GM23338 (cell line): ENCODE data around the gene ZNF638. TPM values are rescaled to one million over a fixed set of nuclear protein-coding genes. Genes with fewer than 3 reads are reported as not detected.
"Not testable (repeated sequence)": the region's sequence is repeated elsewhere in the genome, so short reads cannot be mapped to it uniquely, and the experiment has no call there.

Source experiments
- ATAC-seq: fragments of 200-7000 bp; cut with Tn5 transposase; 3 replicates; pipeline ENCODE4 v1.9.1; 2020
- DNase-seq: peaks from one replicate; pipeline ENCODE4 v3.0.0-alpha.2; 2015; ENCODE audit warnings: low spot score
- H2AFZ ChIP-seq: fragments of 200-600 bp; sonication (generic); 2 replicates; pipeline ENCODE4 v1.8.0; 2016; ENCODE audit warnings: antibody characterized with exemption, mild to moderate bottlenecking, moderate library complexity
- H3F3A ChIP-seq: fragments of 200-600 bp; sonication (generic); replicated peaks from 2 replicates; pipeline ENCODE4 v1.8.0; 2017; ENCODE audit warnings: antibody characterized with exemption, mixed run types, low read depth
- H3K27ac ChIP-seq: fragments of 200-600 bp; sonication (generic); 2 replicates; pipeline ENCODE4 v1.6.1; 2016; ENCODE audit warnings: low read depth
- H3K27me3 ChIP-seq: fragments of 200-600 bp; sonication (generic); 2 replicates; pipeline ENCODE4 v1.8.0; 2016; ENCODE audit warnings: mild to moderate bottlenecking, mixed run types, moderate library complexity; ENCODE audit not compliant: insufficient read depth
- H3K36me3 ChIP-seq: fragments of 200-600 bp; sonication (generic); 2 replicates; pipeline ENCODE4 v1.8.0; 2016; ENCODE audit warnings: mild to moderate bottlenecking; ENCODE audit not compliant: insufficient read depth
- H3K4me1 ChIP-seq: fragments of 200-600 bp; sonication (generic); 2 replicates; pipeline ENCODE4 v1.8.0; 2016; ENCODE audit warnings: mild to moderate bottlenecking, moderate library complexity; ENCODE audit not compliant: insufficient read depth
- H3K4me2 ChIP-seq: fragments of 200-600 bp; sonication (generic); 2 replicates; pipeline ENCODE4 v1.7.1; 2017; ENCODE audit warnings: mixed run types
- H3K4me3 ChIP-seq: fragments of 200-600 bp; sonication (generic); 2 replicates; pipeline ENCODE4 v1.6.1; 2016; ENCODE audit warnings: mixed run types
- H3K79me2 ChIP-seq: fragments of 200-600 bp; sonication (generic); replicated peaks from 2 replicates; pipeline ENCODE4 v1.8.0; 2017; ENCODE audit warnings: mild to moderate bottlenecking; ENCODE audit not compliant: insufficient read depth
- H3K9me2 ChIP-seq: fragments of 200-600 bp; sonication (generic); 2 replicates; pipeline ENCODE4 v1.8.0; 2017; ENCODE audit not compliant: insufficient read depth
- H4K20me1 ChIP-seq: fragments of 200-600 bp; sonication (generic); replicated peaks from 2 replicates; pipeline ENCODE4 v1.8.0; 2017; ENCODE audit warnings: mild to moderate bottlenecking; ENCODE audit not compliant: insufficient read depth
- H3K27ac Mint-ChIP-seq: 2 replicates; pipeline ENCODE4 v1.8.0; 2020; ENCODE audit warnings: inconsistent platforms, mild to moderate bottlenecking, moderate library complexity, mixed read lengths
- H3K27me3 Mint-ChIP-seq: 3 replicates; pipeline ENCODE4 v1.8.0; 2022; ENCODE audit warnings: low read depth, mild to moderate bottlenecking, moderate library complexity, mixed read lengths, inconsistent platforms; ENCODE audit not compliant: insufficient read depth, poor library complexity
- H3K36me3 Mint-ChIP-seq: 3 replicates; pipeline ENCODE4 v1.8.0; 2021; ENCODE audit warnings: low read depth, mild to moderate bottlenecking, inconsistent platforms, moderate library complexity, mixed read lengths
- H3K4me1 Mint-ChIP-seq: 3 replicates; pipeline ENCODE4 v1.8.0; 2020; ENCODE audit warnings: mild to moderate bottlenecking, inconsistent platforms, mixed read lengths
- H3K4me3 Mint-ChIP-seq: 3 replicates; pipeline ENCODE4 v1.8.0; 2021; ENCODE audit warnings: moderate library complexity, mild to moderate bottlenecking, inconsistent platforms, mixed read lengths
- H3K9me3 Mint-ChIP-seq: 3 replicates; pipeline ENCODE4 v1.8.0; 2020; ENCODE audit warnings: moderate library complexity, mild to moderate bottlenecking, inconsistent platforms, mixed read lengths
- CREB1 ChIP-seq: fragments of 250-450 bp; sonication (Bioruptor Pico); IDR thresholded peaks from 2 replicates; pipeline ENCODE4 v1.5.0; 2020; ENCODE audit warnings: low read depth, mild to moderate bottlenecking, moderate library complexity
- ETS1 ChIP-seq: IDR thresholded peaks from 2 replicates; pipeline ENCODE4 v1.6.1; 2016; ENCODE audit warnings: antibody characterized with exemption
- EZH2 ChIP-seq: fragments of 200-600 bp; sonication (generic); IDR thresholded peaks from one replicate; pipeline ENCODE4 v1.8.0; 2017; ENCODE audit warnings: antibody characterized with exemption, mild to moderate bottlenecking, low read depth; ENCODE audit not compliant: unreplicated experiment
- EZH2phosphoT487 ChIP-seq: fragments of 200-600 bp; sonication (generic); IDR thresholded peaks from one replicate; pipeline ENCODE4 v1.8.1; 2018; ENCODE audit warnings: antibody characterized with exemption; ENCODE audit not compliant: unreplicated experiment
- POLR2AphosphoS5 ChIP-seq: IDR thresholded peaks from 2 replicates; pipeline ENCODE4 v1.6.1; 2016; ENCODE audit warnings: antibody characterized with exemption, low read depth
- STAT1 ChIP-seq: IDR thresholded peaks from one replicate; pipeline ENCODE4 v1.6.1; 2016; ENCODE audit warnings: antibody characterized with exemption; ENCODE audit not compliant: unreplicated experiment
- ZNF114 ChIP-seq: fragments of 250-450 bp; sonication (Bioruptor Pico); IDR thresholded peaks from 2 replicates; pipeline ENCODE4 v1.5.0; 2020; ENCODE audit warnings: mild to moderate bottlenecking, moderate library complexity
- ZNF331 ChIP-seq: fragments of 250-450 bp; sonication (Bioruptor Pico); IDR thresholded peaks from 2 replicates; pipeline ENCODE4 v1.5.0; 2020; ENCODE audit warnings: low read depth, mild to moderate bottlenecking, moderate library complexity
- ZNF462 ChIP-seq: fragments of 250-450 bp; sonication (Bioruptor Pico); IDR thresholded peaks from 2 replicates; pipeline ENCODE4 v1.5.0; 2020; ENCODE audit warnings: mild to moderate bottlenecking, moderate library complexity
- polyA plus RNA-seq: library from polyadenylated mRNA; unstranded; fragments of >200 nt; fragmentation: Nextera tagmentation; extraction: Ambion mirVana; gene quantifications from 2 replicates; pipeline ENCODE4 v1.2.1, GENCODE V29; 2016
- total RNA-seq: library from RNA; depleted of rRNA; stranded (reverse); fragments of >200 nt; shearing (Covaris generic); gene quantifications from 2 replicates; pipeline ENCODE4 v1.2.3, GENCODE V29; 2014
- TF ChIP-seq, protein P1 (sequence below): IDR thresholded peaks from one replicate; pipeline ENCODE4 v1.6.1; 2018; ENCODE audit warnings: antibody characterized with exemption; ENCODE audit not compliant: unreplicated experiment

The ZNF638 gene
- total and polyA plus RNA-seq, 2 experiments from 2014 or later: 185 to 190 TPM

- not testable (repeated sequence) for H3K9me3 Mint-ChIP-seq, DNase-seq
- peaks cover 11% of the 10 kb centered on the region; the same call in 2 of the 3 replicates for H3K36me3 Mint-ChIP-seq
Observed at GRCh38 chr2:71331331-71331580, 326 bp upstream of the ZNF638 start.

DNA sequence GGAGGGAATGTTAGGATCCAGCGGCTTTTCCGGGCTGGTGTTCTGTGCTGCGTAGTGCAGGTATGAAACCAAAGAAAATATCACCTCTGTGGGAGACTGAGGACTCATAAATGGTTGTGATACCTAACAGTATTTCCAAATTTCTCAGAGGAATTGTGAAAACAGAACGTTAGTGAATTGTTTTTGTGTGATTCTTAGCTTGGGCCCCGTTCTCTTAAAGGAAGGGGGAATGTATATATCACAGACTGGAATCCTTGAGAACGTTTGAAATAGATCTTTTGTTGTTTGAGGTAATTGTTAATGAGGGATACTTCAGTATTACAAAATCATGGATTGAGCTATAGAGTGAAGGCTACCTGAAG is 834 bp downstream of the ZNF638 start:
- H3K4me3 ChIP-seq: peak overlapping the region; percentile 79
- peak overlapping the region; percentile 84 for H3K4me2 ChIP-seq
- H3K4me1 Mint-ChIP-seq: peaks cover 21% of the 10 kb centered on the region
- H3K27me3 Mint-ChIP-seq: peaks cover 5% of the 10 kb centered on the region
- H3K36me3 Mint-ChIP-seq: peaks cover 11% of the 10 kb centered on the region; the same call in 2 of the 3 replicates
- peaks cover 21% of the 10 kb centered on the region for H4K20me1 ChIP-seq
- ATAC-seq (no peak), DNase-seq (no peak)
- H3K27ac Mint-ChIP-seq: peak overlapping the region; percentile 100
- H3K4me3 Mint-ChIP-seq: peak overlapping the region; percentile 99
- H3K4me1 ChIP-seq: peaks cover 30% of the 10 kb centered on the region
- no peak overlapping the region for H2AFZ ChIP-seq
- no peaks in the 10 kb centered on the region for H3K9me2 ChIP-seq
- H3K9me3 Mint-ChIP-seq: no peaks in the 10 kb centered on the region; the same call in 2 of the 3 replicates
- H3F3A ChIP-seq: no peaks in the 10 kb centered on the region
- H3K79me2 ChIP-seq: peaks cover 67% of the 10 kb centered on the region
- peak overlapping the region; percentile 94 for H3K27ac ChIP-seq
- H3K27me3 ChIP-seq: no peaks in the 10 kb centered on the region
- no peaks in the 10 kb centered on the region for H3K36me3 ChIP-seq
- TF ChIP-seq, protein P1, sequence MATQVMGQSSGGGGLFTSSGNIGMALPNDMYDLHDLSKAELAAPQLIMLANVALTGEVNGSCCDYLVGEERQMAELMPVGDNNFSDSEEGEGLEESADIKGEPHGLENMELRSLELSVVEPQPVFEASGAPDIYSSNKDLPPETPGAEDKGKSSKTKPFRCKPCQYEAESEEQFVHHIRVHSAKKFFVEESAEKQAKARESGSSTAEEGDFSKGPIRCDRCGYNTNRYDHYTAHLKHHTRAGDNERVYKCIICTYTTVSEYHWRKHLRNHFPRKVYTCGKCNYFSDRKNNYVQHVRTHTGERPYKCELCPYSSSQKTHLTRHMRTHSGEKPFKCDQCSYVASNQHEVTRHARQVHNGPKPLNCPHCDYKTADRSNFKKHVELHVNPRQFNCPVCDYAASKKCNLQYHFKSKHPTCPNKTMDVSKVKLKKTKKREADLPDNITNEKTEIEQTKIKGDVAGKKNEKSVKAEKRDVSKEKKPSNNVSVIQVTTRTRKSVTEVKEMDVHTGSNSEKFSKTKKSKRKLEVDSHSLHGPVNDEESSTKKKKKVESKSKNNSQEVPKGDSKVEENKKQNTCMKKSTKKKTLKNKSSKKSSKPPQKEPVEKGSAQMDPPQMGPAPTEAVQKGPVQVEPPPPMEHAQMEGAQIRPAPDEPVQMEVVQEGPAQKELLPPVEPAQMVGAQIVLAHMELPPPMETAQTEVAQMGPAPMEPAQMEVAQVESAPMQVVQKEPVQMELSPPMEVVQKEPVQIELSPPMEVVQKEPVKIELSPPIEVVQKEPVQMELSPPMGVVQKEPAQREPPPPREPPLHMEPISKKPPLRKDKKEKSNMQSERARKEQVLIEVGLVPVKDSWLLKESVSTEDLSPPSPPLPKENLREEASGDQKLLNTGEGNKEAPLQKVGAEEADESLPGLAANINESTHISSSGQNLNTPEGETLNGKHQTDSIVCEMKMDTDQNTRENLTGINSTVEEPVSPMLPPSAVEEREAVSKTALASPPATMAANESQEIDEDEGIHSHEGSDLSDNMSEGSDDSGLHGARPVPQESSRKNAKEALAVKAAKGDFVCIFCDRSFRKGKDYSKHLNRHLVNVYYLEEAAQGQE: no peak
- TF ChIP-seq EZH2phosphoT487: no peak
- no peak for TF ChIP-seq ZNF331 (CRISPR knock-in tag)
- TF ChIP-seq ZNF462 (CRISPR knock-in tag): no peak
- no peak for TF ChIP-seq ETS1
- no peak for TF ChIP-seq CREB1 (CRISPR knock-in tag)
- TF ChIP-seq POLR2AphosphoS5: no peak
- no peak for TF ChIP-seq STAT1
- TF ChIP-seq ZNF114 (CRISPR knock-in tag): no peak
- TF ChIP-seq EZH2: no peak

More at GRCh38 chr2:71331331-71331580, 326 bp upstream of the ZNF638 start:
- H3K4me3 ChIP-seq: peak overlapping the region; percentile 79
- Mint-ChIP-seq H3K27ac (peak overlapping the region; percentile 90), H3K4me1 (peaks cover 21% of the 10 kb centered on the region), H3K4me3 (peak overlapping the region; percentile 99)
- peaks cover 25% of the 10 kb centered on the region for H4K20me1 ChIP-seq
- H3K27me3 ChIP-seq, H3K4me2 ChIP-seq, H3K36me3 ChIP-seq, ATAC-seq, H3K27me3 Mint-ChIP-seq, H3K27ac ChIP-seq, H3F3A ChIP-seq, H3K9me2 ChIP-seq: not testable (repeated sequence)
- H3K4me1 ChIP-seq: peaks cover 30% of the 10 kb centered on the region
- peak overlapping the region; percentile 76; the same call in 1 of the 2 replicates for H2AFZ ChIP-seq
- H3K79me2 ChIP-seq: peaks cover 63% of the 10 kb centered on the region
